ENCODE data around the gene RBM6. TPM values are rescaled to one million over a fixed set of nuclear protein-coding genes. Genes with fewer than 3 reads are reported as not detected.
A peak's percentile ranks its signal among the peaks of the same experiment; 100 is the strongest.

The RBM6 gene
- total RNA-seq, 1 donor from 2014 or later: 43.0 TPM

DNA sequence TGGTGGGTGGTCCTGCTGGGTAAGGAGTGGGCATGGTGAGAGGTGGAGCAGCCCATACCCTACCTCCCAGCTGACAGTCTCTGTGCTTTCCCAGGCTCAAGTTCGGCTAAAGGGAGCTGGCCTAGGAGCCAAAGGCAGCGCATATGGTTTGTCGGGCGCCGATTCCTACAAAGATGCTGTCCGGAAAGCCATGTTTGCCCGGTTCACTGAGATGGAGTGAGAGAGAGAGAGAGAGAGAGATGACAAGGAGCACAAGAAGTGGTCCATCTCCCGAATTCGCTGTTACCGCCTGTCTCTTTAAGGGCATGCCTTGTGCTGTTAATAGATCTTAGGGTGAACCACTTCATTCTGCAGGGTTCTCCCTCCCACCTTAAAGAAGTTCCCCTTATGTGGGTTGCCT, 178.3 kb downstream of the RBM6 start:
- intact Hi-C loops (cut with DNase I): no loop called here
- DNase-seq (peak; percentile 20), ATAC-seq (ENCODE audit: poor library complexity) (no peak)

DNA sequence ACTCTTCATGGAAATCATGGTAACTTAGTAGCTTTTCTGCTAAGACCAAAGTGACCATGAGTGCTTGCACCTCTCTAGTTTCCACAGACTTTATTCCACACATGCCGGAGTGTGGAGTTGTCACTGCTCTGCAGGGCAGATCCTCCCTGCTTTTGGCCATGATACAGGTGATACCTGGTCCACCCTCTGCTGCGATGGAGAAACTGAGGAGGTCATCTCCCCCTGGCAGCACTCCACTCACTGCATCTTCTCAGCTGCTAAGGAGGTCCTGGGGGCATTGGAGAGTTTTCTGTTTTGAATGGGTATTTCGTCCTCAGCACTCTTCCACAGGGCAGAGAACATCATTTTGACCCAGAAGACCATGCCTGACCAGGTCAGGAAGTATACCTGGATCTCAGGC, 179.8 kb downstream of the RBM6 start:
- no peak for ATAC-seq (ENCODE audit: poor library complexity)
- DNase-seq: no peak
- intact Hi-C loops (cut with DNase I): no loop called here

DNA sequence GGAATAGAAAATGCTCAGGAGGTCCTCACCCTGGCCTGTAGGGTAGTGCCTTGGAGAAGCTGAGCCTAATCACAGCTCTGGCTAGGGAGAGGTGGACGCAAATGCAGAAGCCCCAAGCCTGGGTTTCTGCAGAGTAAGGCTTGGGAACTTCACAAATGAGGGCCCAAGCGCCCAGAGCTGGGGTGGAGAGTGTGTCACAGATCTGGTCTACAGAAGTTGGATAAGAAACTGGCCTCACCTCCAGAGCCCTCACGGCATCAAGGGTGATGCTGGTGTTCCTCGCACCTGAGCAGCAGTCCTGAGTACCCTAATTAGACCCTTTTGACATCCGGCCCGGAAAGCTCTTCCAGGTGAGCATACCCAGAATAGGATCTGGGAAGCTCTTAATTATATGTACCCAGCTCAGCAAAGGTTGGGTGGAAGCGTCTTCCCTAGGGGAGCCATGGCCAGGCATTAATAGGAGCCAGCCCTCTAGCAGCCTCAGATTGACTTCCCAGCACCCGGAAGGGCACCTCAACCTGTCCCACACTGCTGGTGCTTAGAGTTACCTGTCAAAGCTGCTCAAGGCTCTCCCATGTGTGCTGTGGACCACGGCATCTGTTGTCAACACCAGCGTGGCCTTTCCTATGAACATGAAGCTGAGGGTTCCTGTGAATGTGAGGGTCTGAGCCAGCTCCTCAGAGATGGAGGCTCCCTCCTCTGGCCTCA, 180.6 kb downstream of the RBM6 start:
- DNase-seq: peak; percentile 30
- intact Hi-C loops (cut with DNase I): loop anchor here (1.0 kb wide), 1 partner anchor 69 kb away; no protein-coding TSS in a partner anchor
- peak; percentile 4 for ATAC-seq (ENCODE audit: poor library complexity)

DNA sequence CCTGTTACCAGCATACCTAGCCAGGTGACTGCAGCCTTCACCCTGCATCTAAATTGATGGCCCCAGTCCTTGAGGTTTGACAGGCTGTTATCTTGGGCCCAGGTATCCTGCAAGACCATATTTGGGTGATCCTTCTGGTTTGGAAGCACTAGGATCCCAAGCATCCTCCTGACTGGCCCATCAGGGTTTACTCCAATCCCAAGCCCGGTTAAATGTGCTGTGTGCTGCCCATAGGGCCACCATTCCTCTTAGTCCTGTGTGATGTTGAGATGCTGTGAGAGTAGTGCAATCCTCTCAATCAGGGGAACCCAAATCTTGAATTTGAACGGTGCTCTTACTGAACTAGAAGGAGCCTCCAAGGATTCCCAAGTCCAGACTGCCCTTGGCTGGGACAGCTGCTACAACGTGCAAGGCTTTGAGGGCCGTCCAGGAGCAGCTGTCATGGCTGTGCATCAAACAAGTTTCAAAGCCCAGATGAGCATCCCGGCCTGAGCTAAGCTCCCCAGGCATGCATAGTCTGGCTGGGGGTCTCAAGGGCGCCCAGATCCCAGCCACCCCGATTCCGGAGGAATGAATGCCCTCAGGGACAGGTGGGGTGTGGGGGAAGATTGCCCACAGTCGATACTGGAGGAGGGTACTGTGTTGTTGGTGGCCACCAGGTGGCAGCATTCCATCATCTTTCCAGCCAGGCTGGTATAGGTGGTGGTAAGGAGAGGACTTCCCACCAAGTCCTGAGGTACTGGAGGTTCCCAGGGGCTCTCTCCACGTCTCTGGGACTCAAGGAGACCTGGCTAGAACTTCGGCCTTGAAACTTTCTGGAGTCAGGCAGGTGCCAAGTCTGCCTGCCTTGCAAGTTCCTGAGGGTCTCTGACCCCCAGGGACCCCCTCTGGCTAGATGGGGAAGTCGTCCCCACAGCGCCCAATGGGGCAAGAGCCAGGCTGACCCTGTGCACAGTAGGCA, 181.4 kb downstream of the RBM6 start:
- ATAC-seq (ENCODE audit: poor library complexity) (peak; percentile 87), DNase-seq (peak; percentile 78)
- intact Hi-C loops (cut with DNase I): loop anchor here (1.0 kb wide), 1 partner anchor 68 kb away; no protein-coding TSS in a partner anchor

DNA sequence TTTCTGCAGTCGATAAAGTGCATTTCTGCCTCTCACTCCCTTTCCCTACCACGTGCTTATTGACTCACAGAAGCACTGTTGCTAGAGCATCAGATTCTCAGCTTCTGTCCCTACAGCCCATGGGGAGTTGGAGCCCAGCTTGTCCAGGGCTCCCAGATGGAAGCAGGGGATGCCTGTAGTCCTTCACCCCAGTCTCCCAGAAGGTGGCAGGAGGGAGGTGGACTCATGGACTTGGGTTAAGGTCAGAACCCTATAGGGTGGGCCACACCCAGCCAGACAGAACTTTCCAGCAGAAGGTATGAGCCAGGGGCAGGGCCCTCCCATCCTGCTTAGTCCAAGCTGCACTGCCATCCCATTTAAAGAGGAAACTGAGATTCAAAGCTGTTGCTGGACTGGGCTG, 182.1 kb downstream of the RBM6 start:
- ATAC-seq (ENCODE audit: poor library complexity) (no peak), DNase-seq (no peak)
- intact Hi-C loops (cut with DNase I): no loop called here

DNA sequence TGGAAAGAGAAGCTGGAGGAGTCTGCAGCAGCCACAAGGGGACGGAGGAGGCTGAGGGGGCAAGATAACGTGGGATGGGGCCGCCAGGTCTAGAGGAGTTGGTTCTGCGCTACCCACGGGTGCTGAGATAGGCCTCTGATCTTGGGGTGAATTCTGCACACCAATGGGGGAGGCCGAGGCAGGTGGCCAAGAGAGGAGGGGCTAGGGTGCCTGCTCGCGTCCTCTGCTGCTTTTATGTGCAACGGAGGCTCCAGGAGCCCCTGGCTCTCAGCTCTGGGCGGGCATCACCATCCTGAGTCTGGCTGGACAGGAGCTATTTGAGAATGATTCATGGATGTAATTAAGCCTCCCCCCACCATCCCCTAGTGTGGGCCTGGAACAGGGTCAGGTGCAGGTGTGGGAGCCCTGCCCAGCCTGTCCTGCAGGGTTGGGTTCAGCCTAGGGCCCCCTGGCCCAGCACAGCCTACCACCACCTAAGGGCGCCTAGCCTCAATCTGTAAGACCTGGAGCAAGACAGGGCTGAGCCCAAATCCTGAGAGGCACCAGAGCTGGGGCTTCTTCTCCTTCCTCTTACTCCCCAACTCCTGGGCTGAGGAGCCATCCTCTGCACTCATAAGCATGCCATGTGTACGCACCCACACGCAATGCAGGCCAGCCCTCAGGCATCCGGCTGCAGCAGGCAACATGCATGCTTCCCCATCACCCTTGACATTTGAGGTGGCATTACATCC, 182.9 kb downstream of the RBM6 start:
- no peak for ATAC-seq (ENCODE audit: poor library complexity)
- intact Hi-C loops (cut with DNase I): no loop called here
- DNase-seq: peak; percentile 28

DNA sequence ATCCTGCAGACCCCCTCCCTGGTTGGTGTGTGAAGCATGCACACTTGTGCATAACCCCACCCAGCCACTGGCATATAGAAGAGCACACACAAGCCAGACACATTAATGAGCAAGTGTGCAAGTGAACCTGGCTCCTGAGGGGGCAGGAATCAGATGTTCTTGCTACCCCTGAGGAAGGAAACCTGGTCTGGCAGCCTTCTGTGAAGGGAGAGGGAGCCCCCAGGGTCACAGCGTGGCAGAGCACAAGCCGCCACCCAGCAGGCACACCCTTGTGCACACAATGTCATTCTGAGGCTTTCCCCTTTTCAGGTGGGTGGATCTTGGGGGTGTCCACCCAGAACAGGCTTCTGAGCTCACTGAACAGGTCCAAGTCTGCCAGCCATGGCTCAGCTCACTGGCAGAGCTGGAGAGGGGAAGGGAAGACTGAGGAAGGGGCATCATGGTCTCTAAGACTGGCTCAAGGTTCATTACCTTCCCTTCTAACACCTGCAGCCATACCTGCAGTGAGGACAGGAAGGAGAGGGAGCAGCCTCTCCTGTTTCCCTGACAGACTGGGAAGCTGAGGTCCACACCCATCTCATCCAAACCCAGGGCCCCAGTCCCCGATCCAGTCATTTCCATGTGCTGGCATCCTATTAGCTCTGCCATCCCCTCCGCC, 183.6 kb downstream of the RBM6 start:
- intact Hi-C loops (cut with DNase I): no loop called here
- DNase-seq (no peak), ATAC-seq (ENCODE audit: poor library complexity) (no peak)

DNA sequence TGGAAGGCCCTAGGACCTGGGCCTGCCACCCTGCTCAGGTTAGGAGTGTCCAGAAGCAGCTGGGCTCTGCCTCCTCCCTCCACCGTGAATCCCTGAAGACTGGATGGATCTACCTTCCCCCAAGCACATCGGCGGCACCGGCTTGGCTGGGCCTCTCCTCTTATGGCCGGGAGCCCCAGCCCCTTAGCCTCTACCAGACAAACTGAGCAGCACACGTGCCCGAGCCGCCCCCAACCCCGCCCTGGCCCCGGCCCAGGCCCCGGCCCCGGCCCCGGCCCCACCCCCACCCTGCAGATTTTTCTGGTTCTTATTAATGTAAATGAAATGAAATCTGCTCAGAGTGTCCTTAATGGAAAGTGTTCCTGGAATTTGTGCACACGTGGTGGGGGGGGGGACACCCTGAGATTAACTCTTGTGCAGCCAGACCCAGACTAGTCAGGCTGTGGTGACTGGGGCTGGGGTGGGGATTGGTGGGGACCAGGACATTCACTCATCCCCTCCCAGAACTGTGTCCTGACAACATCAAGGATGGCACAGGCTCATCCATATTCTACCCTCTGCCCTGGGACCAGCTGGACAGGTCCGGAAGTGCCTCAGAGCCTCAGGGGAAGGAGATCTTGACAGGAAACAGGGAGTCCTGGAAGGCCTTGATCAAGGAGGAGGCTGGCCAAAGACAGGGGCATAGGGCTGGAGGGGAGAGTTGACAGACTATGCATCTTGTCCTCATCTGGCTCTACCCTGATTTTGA, 184.3 kb downstream of the RBM6 start:
- intact Hi-C loops (cut with DNase I): no loop called here
- ATAC-seq (ENCODE audit: poor library complexity): no peak
- DNase-seq: peak; percentile 11

DNA sequence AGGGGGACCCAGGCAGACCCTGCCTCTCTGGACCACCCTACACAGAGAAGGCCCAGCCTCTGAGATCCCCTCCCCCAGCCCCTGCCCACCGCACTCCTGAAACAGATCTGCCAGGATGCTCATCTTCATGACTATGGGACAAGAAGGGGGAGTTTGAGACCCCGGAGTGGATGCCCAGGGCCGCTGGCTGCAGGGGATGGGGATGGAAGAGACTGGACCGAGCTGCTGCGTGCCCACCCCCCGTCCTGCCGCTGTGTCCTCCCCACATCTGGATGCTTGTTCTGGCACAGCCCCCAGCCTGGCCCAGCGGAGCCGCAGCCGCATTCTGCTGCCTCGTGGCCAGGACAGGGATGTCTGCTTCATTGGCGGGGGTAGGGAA, 184.8 kb downstream of the RBM6 start:
- DNase-seq (no peak), ATAC-seq (ENCODE audit: poor library complexity) (no peak)
- intact Hi-C loops (cut with DNase I): no loop called here

DNA sequence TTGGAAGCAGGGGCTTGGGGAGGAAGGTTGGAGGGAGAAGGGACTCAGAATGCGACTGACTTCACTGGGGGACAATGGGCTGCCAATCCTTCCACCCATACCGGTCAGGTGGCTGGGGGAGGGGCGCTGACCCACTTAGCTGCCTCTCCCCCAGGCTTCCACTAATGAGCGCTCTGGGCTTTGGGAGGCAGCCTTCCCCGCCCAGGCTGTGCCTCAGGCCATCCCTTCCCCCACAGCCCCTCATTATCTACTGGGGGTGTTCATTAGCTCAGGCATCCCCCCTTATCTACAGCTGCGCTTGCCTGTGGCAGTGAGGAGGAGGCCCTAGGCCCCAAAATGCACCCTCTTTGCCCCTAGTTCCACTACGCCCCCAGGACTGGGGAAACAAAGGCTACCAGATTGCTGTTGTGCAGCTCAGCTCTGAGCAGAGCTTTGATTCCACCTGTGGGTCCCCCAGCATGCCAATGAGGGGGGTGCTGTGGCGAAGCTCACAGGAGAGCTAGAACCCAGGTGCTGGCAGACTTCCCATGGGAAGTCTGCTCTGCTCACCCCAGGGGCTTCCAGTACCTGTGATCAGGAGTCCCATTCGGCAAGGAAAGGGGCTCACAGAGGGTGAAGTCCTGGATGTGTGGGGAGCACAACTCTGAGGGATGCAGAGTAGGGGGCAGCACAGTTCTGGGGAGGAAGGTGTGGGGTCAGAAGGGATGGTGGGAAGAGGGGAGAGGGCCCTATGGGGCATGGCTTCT, 185.8 kb downstream of the RBM6 start:
- intact Hi-C loops (cut with DNase I): no loop called here

DNA sequence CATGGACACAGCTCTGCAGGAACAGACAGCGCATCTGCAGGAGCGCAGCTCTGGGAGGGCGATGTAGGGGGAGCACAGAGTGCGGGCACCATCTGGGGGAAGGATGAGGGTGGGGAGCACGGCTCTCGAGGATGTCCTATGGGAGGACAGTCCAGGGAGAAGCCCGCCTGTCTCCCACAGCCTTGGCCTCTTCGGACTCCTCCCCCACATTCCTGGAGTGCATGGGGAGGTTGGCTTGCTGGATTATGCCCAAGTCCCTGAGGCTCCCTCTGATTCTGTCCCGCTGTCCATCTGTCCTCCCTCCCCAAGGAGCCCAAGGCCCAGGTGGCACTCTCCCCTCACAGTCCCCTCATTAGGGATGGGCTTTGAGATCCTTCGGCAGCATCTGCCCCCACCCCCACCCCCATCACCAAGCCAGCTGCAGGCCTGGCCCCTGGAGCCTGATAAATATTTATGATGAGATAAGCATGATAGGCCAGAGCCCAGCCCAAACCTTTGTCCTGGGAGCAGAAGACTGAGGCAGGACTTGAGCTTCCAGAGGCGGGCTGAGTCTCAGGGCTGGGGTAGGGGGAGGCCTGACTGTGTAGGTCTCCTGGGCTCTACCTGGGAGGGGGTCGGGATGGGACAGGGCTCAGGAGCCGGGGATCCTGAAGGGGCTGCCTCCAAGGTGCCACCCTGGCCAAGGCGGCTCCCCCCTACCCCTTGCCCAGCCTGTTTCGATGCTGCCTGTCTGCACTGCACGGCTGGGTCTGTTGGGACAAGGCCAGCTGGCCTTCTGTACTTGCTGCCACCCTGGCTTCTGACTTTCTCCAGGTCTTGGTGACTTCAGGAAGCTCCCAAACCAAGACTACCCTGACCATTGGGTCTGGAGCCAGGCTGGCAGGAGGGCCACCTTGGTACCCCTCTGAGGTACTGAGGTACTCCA, 186.6 kb downstream of the RBM6 start:
- DNase-seq: peak; percentile 37
- intact Hi-C loops (cut with DNase I): no loop called here
- ATAC-seq (ENCODE audit: poor library complexity): no peak

More for the DNA sequence above, 185.8 kb downstream of the RBM6 start:
- ATAC-seq (ENCODE audit: poor library complexity): no peak
- peak; percentile 35 for DNase-seq

Other genes starting within 250 kb of the RBM6 start
- gene AMIGO3, start 220.5 kb upstream of the RBM6 start, total RNA-seq: not detected
- 15.7 TPM for gene GMPPB, start 216.2 kb upstream of the RBM6 start, total RNA-seq
- 14.8 TPM for gene IP6K1, start 153.6 kb upstream of the RBM6 start, total RNA-seq
- gene CDHR4, start 140.3 kb upstream of the RBM6 start, total RNA-seq: not detected
- gene INKA1, start 136.9 kb upstream of the RBM6 start, total RNA-seq: 2.9 TPM
- 19.7 TPM for gene UBA7, start 126.2 kb upstream of the RBM6 start, total RNA-seq
- gene TRAIP, start 83.6 kb upstream of the RBM6 start, total RNA-seq: 1.7 TPM
- not detected for gene CAMKV, start 70.2 kb upstream of the RBM6 start, total RNA-seq
- gene MST1R, start 36.3 kb upstream of the RBM6 start, total RNA-seq: 1.5 TPM
- 7.8 TPM for gene MON1A, start 10.3 kb upstream of the RBM6 start, total RNA-seq
- gene RBM5, start 148.8 kb downstream of the RBM6 start, total RNA-seq: 56.7 TPM
- gene SEMA3F, start 215.2 kb downstream of the RBM6 start, total RNA-seq: 10.8 TPM